Endothelial cell of umbilical vein (primary cell): Measurements from ENCODE around the gene RBM20. TPM values are rescaled to one million over a fixed set of nuclear protein-coding genes. Genes with fewer than 3 reads are reported as not detected.

Experiments
- BruUV-seq: library from RNA; stranded (reverse); fragments of 400-500 nt; replicated peaks from 2 replicates; lab custom pipeline; 2021; lab: Mats Ljungman, UMichigan
- CTCF ChIA-PET: fragments of 300-600, 350-600 bp; sonication (Branson Sonifier 250); formaldehyde crosslinking; loops from one replicate; lab custom pipeline; 2021; ENCODE audit warnings: antibody characterized with exemption, inconsistent platforms; lab: Charles Lee
- POLR2A ChIA-PET: fragments of 300-600, 350-600 bp; sonication (Branson Sonifier 250); formaldehyde crosslinking; loops from one replicate; lab custom pipeline; 2021; ENCODE audit warnings: antibody characterized with exemption, inconsistent platforms; lab: Charles Lee
- DNase-seq: peaks from one replicate; pipeline ENCODE4 v3.0.0-alpha.2; 2011; ENCODE audit warnings: low read depth, low spot score
- FAIRE-seq: peaks from 2 replicates; lab custom pipeline; 2011; peaks lifted over from hg19 to GRCh38; lab: Jason Lieb, UNC
- H2AFZ ChIP-seq: 2 replicates; pipeline ENCODE4 v1.6.0; 2012; ENCODE audit warnings: low read depth, low read length, control low read depth, inconsistent platforms
- H3K27ac ChIP-seq: 2 replicates; pipeline ENCODE4 v1.5.1; 2011; ENCODE audit warnings: low read depth, mild to moderate bottlenecking, control low read depth, low read length, moderate library complexity; ENCODE audit not compliant: insufficient read depth
- H3K27me3 ChIP-seq, 2 experiments: 2 replicates each; pipeline versions ENCODE4 v1.6.0 to v1.6.1; 2011; ENCODE audit warnings: low read length in 2 of 2, mixed read lengths in 1 of 2; ENCODE audit not compliant: control insufficient read depth in 2 of 2, insufficient read depth in 2 of 2
- H3K36me3 ChIP-seq, 2 experiments: 2 replicates in 1 of 2; 3 replicates in 1 of 2; pipeline ENCODE4 v1.5.1; 2011; ENCODE audit warnings: low read length in 2 of 2, mild to moderate bottlenecking in 1 of 2, moderate library complexity in 1 of 2; ENCODE audit not compliant: control insufficient read depth in 2 of 2, insufficient read depth in 2 of 2; ENCODE audit errors: extremely low read depth in 1 of 2
- H3K4me1 ChIP-seq: 3 replicates; pipeline ENCODE4 v1.5.1; 2011; ENCODE audit warnings: mild to moderate bottlenecking, low read length; ENCODE audit not compliant: control insufficient read depth, insufficient read depth; ENCODE audit errors: extremely low read depth
- H3K4me2 ChIP-seq: 2 replicates; pipeline ENCODE4 v1.6.1; 2011; ENCODE audit warnings: low read length, control low read depth, mixed read lengths; ENCODE audit not compliant: insufficient read depth
- H3K4me3 ChIP-seq, 3 experiments: fragments of 200-600 bp in 1 of 3; sonication (generic), shearing (Covaris generic) in 1 of 3; replicated peaks in 1 of 3; 2 replicates each; pipeline ENCODE4 v1.5.1; 2011 to 2016; ENCODE audit warnings: control low read depth in 3 of 3, low read length in 3 of 3, mild to moderate bottlenecking in 2 of 3, inconsistent platforms in 1 of 3, low read depth in 1 of 3, moderate library complexity in 1 of 3; ENCODE audit not compliant: insufficient read depth in 1 of 3
- H3K79me2 ChIP-seq: 2 replicates; pipeline ENCODE4 v1.6.0; 2012; ENCODE audit warnings: low read length, inconsistent platforms; ENCODE audit not compliant: control insufficient read depth, insufficient read depth
- H3K9ac ChIP-seq: replicated peaks from 2 replicates; pipeline ENCODE3; 2011; ENCODE audit warnings: low read length, control low read depth; ENCODE audit not compliant: insufficient read depth; ENCODE audit errors: extremely low read depth
- H3K9me1 ChIP-seq: replicated peaks from 3 replicates; pipeline ENCODE4 v1.6.0; 2011; ENCODE audit warnings: mild to moderate bottlenecking, low read length; ENCODE audit not compliant: control insufficient read depth, insufficient read depth; ENCODE audit errors: extremely low read depth
- H3K9me3 ChIP-seq: replicated peaks from 2 replicates; pipeline ENCODE4 v1.5.1; 2012; ENCODE audit warnings: low read length, inconsistent platforms; ENCODE audit not compliant: control insufficient read depth, insufficient read depth
- H4K20me1 ChIP-seq: replicated peaks from 2 replicates; pipeline ENCODE3; 2011; ENCODE audit warnings: mild to moderate bottlenecking, low read length; ENCODE audit not compliant: control insufficient read depth, insufficient read depth; ENCODE audit errors: extremely low read depth
- EZH2 ChIP-seq: IDR thresholded peaks from 2 replicates; pipeline ENCODE4 v1.6.1; 2012; ENCODE audit warnings: borderline replicate concordance, low read depth, mild to moderate bottlenecking, moderate library complexity, low read length, inconsistent platforms; ENCODE audit not compliant: severe bottlenecking
- FOS ChIP-seq: IDR thresholded peaks from 2 replicates; pipeline ENCODE4 v1.6.1; 2011; ENCODE audit warnings: mild to moderate bottlenecking, low read length, moderate library complexity, borderline replicate concordance; ENCODE audit not compliant: insufficient read depth
- GATA2 ChIP-seq: IDR thresholded peaks from 2 replicates; pipeline ENCODE4 v1.7.0; 2011; ENCODE audit warnings: low read depth, mild to moderate bottlenecking, moderate library complexity, mixed read lengths, low read length; ENCODE audit not compliant: insufficient read length, insufficient read depth
- JUN ChIP-seq: IDR thresholded peaks from 2 replicates; pipeline ENCODE4 v1.6.1; 2011; ENCODE audit warnings: borderline replicate concordance, low read depth; ENCODE audit not compliant: insufficient read length, insufficient read depth
- MYC ChIP-seq: IDR thresholded peaks from one replicate; pipeline ENCODE4 v1.6.1; 2011; ENCODE audit warnings: mild to moderate bottlenecking, low read depth, low read length
- POLR2A ChIP-seq: IDR thresholded peaks from 2 replicates; pipeline ENCODE4 v1.6.1; 2012; ENCODE audit warnings: low read depth, mild to moderate bottlenecking, control low read depth, low read length
- POLR2AphosphoS5 ChIP-seq: IDR thresholded peaks from 2 replicates; pipeline ENCODE4 v1.6.1; 2012; ENCODE audit warnings: low read depth, mild to moderate bottlenecking, control low read depth, low read length, moderate library complexity; ENCODE audit not compliant: insufficient read depth
- dilution Hi-C: fragments of 300-500 bp; cut with MboI; formaldehyde crosslinking; loops from one replicate; pipeline ENCODE4 v1.15.0; 2019; ENCODE audit warnings: low sequenced_read_pairs; ENCODE audit not compliant: extremely low pct_ligation_motif_present
- intact Hi-C: fragments of 100-400 bp; cut with micrococcal nuclease; formaldehyde crosslinking; loops from one replicate; pipeline ENCODE4 v1.10.0; 2022
- polyA plus RNA-seq, 4 experiments: library from polyadenylated mRNA; depleted of rRNA in 3 of 4; stranded (reverse) in 3 of 4; unstranded in 1 of 4; fragments of >200 nt; gene quantifications; 2 replicates each; pipeline versions ENCODE4 v1.2.1 to v1.2.3, GENCODE V29; 2011 to 2012; ENCODE audit warnings: missing spikeins in 1 of 4
- total RNA-seq: library from RNA; stranded (reverse); gene quantifications from 2 replicates; pipeline ENCODE4 v1.2.3, GENCODE V29; 2021
- TF ChIP-seq, protein P1 (sequence below): IDR thresholded peaks from 2 replicates; pipeline ENCODE4 v1.6.1; 2011; ENCODE audit not compliant: insufficient read depth, insufficient read length
- TF ChIP-seq, protein P2 (sequence below), 2 donors: IDR thresholded peaks; 1 replicate in 1 of 2; 2 replicates in 1 of 2; pipeline ENCODE4 v1.5.1; 2011; ENCODE audit warnings: low read length in 2 of 2, mild to moderate bottlenecking in 2 of 2, moderate library complexity in 2 of 2, control low read depth in 1 of 2, inconsistent platforms in 1 of 2, low read depth in 1 of 2; ENCODE audit not compliant: insufficient read depth in 1 of 2; ENCODE audit errors: extremely low read depth in 1 of 2

The RBM20 gene
- total and polyA plus RNA-seq, 2 donors (not counting 3 experiments of a cell fraction or from before 2014, with no cell fraction given) = 0.04 TPM; not detected in 1

DNA sequence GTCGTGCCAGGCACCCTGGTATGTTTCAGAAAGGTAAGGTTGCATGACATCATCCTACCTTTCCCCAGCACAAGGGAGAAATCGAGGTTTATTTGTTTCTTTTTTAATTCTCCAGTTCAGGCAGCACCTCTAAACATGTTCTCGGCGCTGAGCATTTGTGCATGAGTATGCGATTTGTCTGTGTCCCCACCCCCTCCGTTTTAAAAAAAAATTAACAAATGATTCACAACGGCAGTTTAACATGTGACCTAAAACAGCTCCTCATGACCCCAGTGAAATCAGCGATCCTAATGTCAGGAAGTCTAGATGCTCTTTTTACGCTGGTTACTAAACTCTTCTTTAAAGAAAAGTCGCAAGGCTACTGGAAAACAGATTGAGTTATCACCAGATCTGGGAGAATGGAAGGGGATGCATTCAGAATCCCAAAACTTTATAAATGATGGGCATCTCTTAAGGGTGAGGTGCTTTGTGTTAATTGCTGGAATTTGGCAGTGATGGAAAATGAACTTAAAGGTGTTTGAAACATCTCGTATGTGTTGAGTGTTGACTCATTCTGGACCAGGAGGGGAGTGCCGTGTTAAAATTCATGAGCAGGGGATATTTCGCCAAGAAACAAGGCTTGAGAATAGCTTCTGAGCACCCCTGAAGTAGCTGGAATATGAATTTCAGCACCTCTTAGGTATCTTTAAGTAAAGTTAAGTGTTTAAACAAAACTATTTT is 120.8 kb downstream of the RBM20 start:
- Histone ChIP-seq H4K20me1 (no peaks in the 10 kb centered on the region), H3K9me3 (no peaks in the 10 kb centered on the region), H3K9me1 (no peaks in the 10 kb centered on the region), H3K4me2 (no peak overlapping the region), H3K9ac (no peak overlapping the region), H3K36me3 (no peaks in the 10 kb centered on the region), H3K4me3 (no peak overlapping the region), H3K27me3 (peaks cover 3 to 13% of the 10 kb centered on the region in 2 experiments), H3K79me2 (no peaks in the 10 kb centered on the region), H2AFZ (no peak overlapping the region), H3K27ac (no peak overlapping the region), H3K4me1 (no peaks in the 10 kb centered on the region)
- BruUV-seq = no TSS peak
- POLR2A ChIA-PET = no interaction called here
- intact Hi-C loops (no loop called here), dilution Hi-C loops (no loop called here)
- CTCF ChIA-PET = no interaction called here
- FAIRE-seq = no peak
- no peak for DNase-seq
- TF ChIP-seq MYC (no peak), JUN (no peak), EZH2 (no peak), GATA2 (no peak), POLR2A (no peak), FOS (no peak), POLR2AphosphoS5 (no peak)
- TF ChIP-seq, protein P1, sequence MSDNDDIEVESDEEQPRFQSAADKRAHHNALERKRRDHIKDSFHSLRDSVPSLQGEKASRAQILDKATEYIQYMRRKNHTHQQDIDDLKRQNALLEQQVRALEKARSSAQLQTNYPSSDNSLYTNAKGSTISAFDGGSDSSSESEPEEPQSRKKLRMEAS = no peak
- TF ChIP-seq, protein P2, sequence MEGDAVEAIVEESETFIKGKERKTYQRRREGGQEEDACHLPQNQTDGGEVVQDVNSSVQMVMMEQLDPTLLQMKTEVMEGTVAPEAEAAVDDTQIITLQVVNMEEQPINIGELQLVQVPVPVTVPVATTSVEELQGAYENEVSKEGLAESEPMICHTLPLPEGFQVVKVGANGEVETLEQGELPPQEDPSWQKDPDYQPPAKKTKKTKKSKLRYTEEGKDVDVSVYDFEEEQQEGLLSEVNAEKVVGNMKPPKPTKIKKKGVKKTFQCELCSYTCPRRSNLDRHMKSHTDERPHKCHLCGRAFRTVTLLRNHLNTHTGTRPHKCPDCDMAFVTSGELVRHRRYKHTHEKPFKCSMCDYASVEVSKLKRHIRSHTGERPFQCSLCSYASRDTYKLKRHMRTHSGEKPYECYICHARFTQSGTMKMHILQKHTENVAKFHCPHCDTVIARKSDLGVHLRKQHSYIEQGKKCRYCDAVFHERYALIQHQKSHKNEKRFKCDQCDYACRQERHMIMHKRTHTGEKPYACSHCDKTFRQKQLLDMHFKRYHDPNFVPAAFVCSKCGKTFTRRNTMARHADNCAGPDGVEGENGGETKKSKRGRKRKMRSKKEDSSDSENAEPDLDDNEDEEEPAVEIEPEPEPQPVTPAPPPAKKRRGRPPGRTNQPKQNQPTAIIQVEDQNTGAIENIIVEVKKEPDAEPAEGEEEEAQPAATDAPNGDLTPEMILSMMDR (IDR thresholded peaks at IDR 0.05; ENCODE audit: extremely low read depth in 1 of 2, insufficient read depth in 1 of 2, low read depth in 1 of 2, low read length in 2 of 2) = no peak
